ENCODE results near the gene SIGLEC9.

SIGLEC9 gene

DNA sequence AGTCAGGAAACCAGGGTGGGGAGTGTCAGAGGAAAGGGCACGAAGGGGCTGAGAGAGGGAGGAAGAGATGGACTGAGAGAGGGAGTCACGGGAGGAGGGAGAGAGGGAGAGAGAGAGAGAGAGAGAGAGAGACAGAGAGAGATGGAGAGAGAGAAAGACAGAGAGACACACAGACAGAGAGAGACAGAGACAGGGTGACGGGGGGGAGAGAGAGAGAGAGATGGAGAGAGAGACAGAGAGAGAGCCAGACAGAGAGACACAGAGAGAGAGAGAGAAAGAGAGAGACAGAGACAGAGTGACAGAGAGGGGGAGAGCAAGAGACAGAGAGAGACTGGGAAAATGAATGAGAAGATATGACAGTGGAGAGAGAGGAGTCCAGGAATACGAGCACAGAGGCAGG, 41.5 kb upstream of the SIGLEC9 start:
- Histone ChIP-seq H3K36me3 (ENCODE audit: insufficient read depth, low read length) (no peaks in the 10 kb centered on the region), H3K9ac (ENCODE audit: insufficient read length) (no peak overlapping the region), H3K27ac (no peak overlapping the region), H3K9me3 (ENCODE audit: low read depth, low read length) (no peaks in the 10 kb centered on the region), H3K4me3 (no peak overlapping the region)
- TF ChIP-seq FOXP2 (optimal IDR thresholded peaks at IDR 0.05; ENCODE audit: control extremely low read depth, extremely low read length, insufficient read depth): no peak
- TF ChIP-seq EZH2 (IDR thresholded peaks at IDR 0.05): no peak
- no peak for TF ChIP-seq POLR2AphosphoS5 (IDR thresholded peaks at IDR 0.05; ENCODE audit: borderline replicate concordance, low read depth, low read length)
- no peak for DNase-seq (ENCODE audit: low read depth, low spot score)

DNA sequence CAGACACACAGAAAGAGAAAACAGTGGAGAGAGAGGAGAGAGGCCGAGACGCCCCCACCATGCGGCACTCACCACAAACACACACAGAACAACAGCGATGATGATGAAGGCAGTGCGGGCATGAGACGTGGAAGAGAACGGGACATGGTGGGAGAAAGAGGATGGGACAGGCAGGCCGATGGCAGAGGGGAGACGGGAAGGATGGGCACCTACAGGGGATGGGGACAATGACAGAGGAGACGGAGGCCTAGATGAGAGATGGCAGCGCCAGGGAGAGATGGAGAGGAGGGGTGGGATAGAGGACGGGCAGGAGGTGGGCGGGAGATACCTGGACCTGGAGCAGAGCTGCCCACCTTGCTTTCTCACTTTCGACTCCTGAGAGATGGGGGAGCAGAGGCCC, 40.9 kb upstream of the SIGLEC9 start:
- no peak for DNase-seq (ENCODE audit: low read depth, low spot score)
- Histone ChIP-seq H3K4me3 (no peak overlapping the region), H3K9me3 (ENCODE audit: low read depth, low read length) (no peaks in the 10 kb centered on the region), H3K9ac (ENCODE audit: insufficient read length) (no peak overlapping the region), H3K27ac (no peak overlapping the region), H3K36me3 (ENCODE audit: insufficient read depth, low read length) (no peaks in the 10 kb centered on the region)
- no peak for TF ChIP-seq EZH2 (IDR thresholded peaks at IDR 0.05)
- TF ChIP-seq POLR2AphosphoS5 (IDR thresholded peaks at IDR 0.05; ENCODE audit: borderline replicate concordance, low read depth, low read length): no peak
- no peak for TF ChIP-seq FOXP2 (optimal IDR thresholded peaks at IDR 0.05; ENCODE audit: control extremely low read depth, extremely low read length, insufficient read depth)

DNA sequence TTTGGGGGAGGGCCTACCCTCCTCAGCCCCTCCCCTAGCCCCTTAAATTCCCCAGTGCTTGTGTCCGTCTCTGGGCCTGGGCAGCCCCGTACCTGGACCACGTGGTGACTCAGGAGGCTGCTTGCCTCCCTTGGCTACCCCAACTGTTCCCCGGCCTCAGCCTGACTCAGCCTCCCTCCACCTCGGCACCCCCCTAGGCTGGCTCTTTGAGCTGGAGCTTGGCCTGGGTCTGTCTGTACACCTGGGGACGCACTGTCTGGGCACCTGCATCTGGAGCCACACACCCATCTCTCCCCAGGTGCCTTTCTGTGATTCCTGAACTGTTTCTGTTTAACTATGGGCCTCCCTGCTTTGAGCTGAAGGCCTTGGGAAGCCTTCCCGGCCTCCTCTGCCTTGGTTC, 40.2 kb upstream of the SIGLEC9 start:
- TF ChIP-seq FOXP2 (optimal IDR thresholded peaks at IDR 0.05; ENCODE audit: control extremely low read depth, extremely low read length, insufficient read depth): no peak
- no peaks in the 10 kb centered on the region for H3K9me3 ChIP-seq (ENCODE audit: low read depth, low read length)
- H3K4me3 ChIP-seq: no peak overlapping the region
- no peak overlapping the region for H3K9ac ChIP-seq (ENCODE audit: insufficient read length)
- no peaks in the 10 kb centered on the region for H3K36me3 ChIP-seq (ENCODE audit: insufficient read depth, low read length)
- DNase-seq (ENCODE audit: low read depth, low spot score): no peak
- H3K27ac ChIP-seq: no peak overlapping the region

DNA sequence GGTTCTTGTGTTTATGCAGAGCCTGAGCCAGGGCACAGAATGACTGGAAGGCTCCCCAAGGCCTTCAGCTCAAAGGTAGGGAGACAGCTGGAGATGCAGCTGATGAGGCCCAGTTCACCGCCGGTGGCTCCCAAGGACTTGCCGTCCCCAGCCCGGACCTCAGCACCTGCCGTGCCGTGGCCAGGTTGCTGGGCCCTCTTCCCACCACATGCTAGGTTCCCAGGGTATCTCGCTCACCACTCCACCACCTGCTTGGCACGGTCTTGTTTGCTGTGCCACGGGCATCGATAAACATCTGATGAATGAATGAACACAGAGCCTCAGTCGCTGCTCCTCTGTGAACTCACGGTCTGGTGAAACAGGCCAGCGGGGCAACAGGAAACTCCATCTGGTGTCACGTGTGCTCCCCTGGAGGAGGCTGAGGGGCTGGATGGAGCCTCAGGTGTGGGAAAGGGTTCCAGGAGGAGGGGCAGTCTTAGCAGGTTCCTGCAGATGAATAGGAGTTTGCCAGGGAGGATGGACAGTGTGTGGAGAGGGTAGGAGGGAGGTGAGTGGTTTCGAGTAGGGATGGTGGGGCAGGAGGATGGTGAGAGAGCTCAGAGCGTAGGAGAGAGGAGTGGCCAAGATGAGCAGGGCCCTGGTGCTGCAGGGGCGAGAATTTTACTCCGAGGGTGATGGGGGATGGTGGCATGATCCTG, 38.4 kb upstream of the SIGLEC9 start:
- H3K36me3 ChIP-seq (ENCODE audit: insufficient read depth, low read length): no peaks in the 10 kb centered on the region
- DNase-seq (ENCODE audit: low read depth, low spot score): no peak
- no peak overlapping the region for H3K9ac ChIP-seq (ENCODE audit: insufficient read length)
- TF ChIP-seq POLR2AphosphoS5 (IDR thresholded peaks at IDR 0.05; ENCODE audit: borderline replicate concordance, low read depth, low read length) (no peak), EZH2 (IDR thresholded peaks at IDR 0.05) (no peak), FOXP2 (optimal IDR thresholded peaks at IDR 0.05; ENCODE audit: control extremely low read depth, extremely low read length, insufficient read depth) (no peak)
- H3K27ac ChIP-seq: no peak overlapping the region
- no peak overlapping the region for H3K4me3 ChIP-seq
- no peaks in the 10 kb centered on the region for H3K9me3 ChIP-seq (ENCODE audit: low read depth, low read length)

DNA sequence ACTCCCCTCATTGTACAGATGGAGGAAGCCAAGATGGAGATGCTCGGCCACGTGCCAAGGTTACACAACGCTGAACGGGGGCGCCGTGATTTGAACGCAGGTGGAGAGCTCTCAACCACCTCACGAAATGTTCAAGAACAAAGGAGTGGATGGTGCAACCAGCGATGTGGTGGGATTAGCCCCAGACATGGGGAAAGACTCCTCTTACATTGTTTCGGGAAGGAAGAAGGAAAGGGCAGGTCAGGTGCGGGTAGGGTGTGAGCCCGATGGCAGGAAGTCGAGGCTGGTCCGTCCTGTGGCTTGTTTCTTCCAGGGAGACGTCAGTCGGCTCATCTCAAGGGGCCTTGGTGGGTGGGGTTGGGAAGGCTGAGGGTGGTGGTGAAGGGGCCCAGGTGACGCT, 34.9 kb upstream of the SIGLEC9 start:
- no peak overlapping the region for H3K9ac ChIP-seq (ENCODE audit: insufficient read length)
- no peak for TF ChIP-seq FOXP2 (optimal IDR thresholded peaks at IDR 0.05; ENCODE audit: control extremely low read depth, extremely low read length, insufficient read depth)
- no peak for TF ChIP-seq POLR2AphosphoS5 (IDR thresholded peaks at IDR 0.05; ENCODE audit: borderline replicate concordance, low read depth, low read length)
- TF ChIP-seq EZH2 (IDR thresholded peaks at IDR 0.05): no peak
- H3K4me3 ChIP-seq: no peak overlapping the region
- no peaks in the 10 kb centered on the region for H3K9me3 ChIP-seq (ENCODE audit: low read depth, low read length)
- H3K36me3 ChIP-seq (ENCODE audit: insufficient read depth, low read length): no peaks in the 10 kb centered on the region
- no peak for DNase-seq (ENCODE audit: low read depth, low spot score)
- no peak overlapping the region for H3K27ac ChIP-seq

DNA sequence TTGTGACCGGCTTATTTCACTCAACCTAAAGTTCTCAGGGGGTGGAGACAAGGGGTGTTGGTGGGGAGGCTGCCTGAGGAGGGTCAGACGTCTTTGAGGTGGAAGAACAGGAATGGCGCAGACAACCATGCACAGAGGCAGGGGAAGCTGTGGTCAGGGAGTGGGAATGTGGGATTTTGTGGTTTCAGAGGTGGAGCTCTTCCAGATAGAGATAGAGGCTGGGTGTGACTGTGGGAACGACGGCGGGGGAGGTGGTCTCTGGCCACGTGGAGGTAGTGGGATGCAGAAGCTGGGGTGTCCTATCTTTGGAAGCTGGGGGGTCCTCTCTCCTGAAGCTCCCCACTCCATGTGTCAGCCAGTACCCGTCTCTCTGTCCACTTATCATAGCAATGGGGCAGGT, 34.2 kb upstream of the SIGLEC9 start:
- Histone ChIP-seq H3K4me3 (no peak overlapping the region), H3K9me3 (ENCODE audit: low read depth, low read length) (no peaks in the 10 kb centered on the region), H3K36me3 (ENCODE audit: insufficient read depth, low read length) (no peaks in the 10 kb centered on the region), H3K9ac (ENCODE audit: insufficient read length) (no peak overlapping the region), H3K27ac (no peak overlapping the region)
- no peak for TF ChIP-seq EZH2 (IDR thresholded peaks at IDR 0.05)
- TF ChIP-seq FOXP2 (optimal IDR thresholded peaks at IDR 0.05; ENCODE audit: control extremely low read depth, extremely low read length, insufficient read depth): no peak
- no peak for TF ChIP-seq POLR2AphosphoS5 (IDR thresholded peaks at IDR 0.05; ENCODE audit: borderline replicate concordance, low read depth, low read length)
- DNase-seq (ENCODE audit: low read depth, low spot score): no peak

DNA sequence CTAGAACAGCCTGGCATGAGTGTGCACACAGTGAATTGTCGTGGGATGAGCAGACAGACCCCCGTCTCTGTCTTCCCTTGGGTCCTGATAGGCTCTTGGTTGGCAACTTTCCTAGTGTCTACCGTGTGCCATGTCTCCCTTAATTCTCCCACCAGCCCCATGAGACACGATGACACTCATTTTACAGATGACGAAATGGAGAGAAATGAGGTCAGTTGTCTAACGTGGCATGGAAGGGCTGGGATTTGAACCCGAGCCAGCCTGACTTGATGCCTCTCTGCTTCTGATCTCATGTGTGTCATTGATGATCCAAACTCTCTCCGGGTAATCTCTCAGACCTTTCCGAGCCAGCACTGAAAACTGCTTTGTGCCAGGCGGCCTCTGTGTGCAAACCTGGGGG, 33.6 kb upstream of the SIGLEC9 start:
- H3K9me3 ChIP-seq (ENCODE audit: low read depth, low read length): no peaks in the 10 kb centered on the region
- DNase-seq (ENCODE audit: low read depth, low spot score): no peak
- H3K9ac ChIP-seq (ENCODE audit: insufficient read length): no peak overlapping the region
- TF ChIP-seq EZH2 (IDR thresholded peaks at IDR 0.05): no peak
- TF ChIP-seq FOXP2 (optimal IDR thresholded peaks at IDR 0.05; ENCODE audit: control extremely low read depth, extremely low read length, insufficient read depth): no peak
- TF ChIP-seq POLR2AphosphoS5 (IDR thresholded peaks at IDR 0.05; ENCODE audit: borderline replicate concordance, low read depth, low read length): no peak
- H3K4me3 ChIP-seq: no peak overlapping the region
- no peak overlapping the region for H3K27ac ChIP-seq
- no peaks in the 10 kb centered on the region for H3K36me3 ChIP-seq (ENCODE audit: insufficient read depth, low read length)

DNA sequence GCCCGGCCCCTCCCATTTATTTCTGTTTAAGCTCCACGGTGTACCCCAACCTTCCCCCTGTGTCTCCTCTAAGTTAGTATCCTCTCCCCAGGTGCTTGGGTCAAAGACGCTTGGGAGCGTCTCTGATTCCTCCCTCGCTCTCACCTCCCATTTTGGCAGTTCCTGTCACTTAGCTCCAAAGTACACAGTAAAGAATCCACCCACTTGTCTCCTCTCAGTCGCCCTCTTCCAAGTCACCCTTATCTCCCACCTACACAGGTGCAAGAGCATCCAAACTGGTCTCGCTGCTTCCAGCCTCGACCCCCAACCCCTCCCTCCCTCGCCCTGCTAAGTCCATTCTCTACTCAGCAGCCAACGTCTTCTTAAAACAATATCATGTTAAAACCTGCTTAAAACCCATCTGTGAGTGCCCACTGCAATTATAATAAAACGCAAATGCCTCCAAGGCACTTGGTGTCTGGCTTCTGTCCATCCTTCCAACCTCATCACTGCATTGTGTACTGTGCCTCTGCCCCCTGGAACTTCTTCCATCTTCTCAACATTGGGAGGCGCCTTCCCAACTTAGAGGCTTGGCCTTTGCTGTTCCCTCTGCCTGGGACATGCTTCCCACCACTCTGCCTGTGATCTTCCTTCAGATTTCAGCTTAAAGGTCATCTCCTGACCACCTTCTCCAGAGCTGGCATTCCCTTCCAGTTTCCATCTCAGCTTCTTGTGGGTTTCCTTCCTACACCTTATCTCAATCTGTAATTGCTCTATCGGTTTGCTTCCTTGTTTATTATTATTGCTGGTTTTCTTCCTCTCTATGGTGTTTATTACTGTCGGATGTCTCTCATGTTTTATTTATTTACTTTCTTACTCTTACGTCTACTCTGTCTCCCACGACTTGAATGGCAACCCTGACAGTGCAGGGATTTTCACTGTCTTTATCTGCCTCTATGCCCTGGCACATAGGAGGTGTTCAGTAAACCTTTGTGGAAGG, 32.5 kb upstream of the SIGLEC9 start:
- H3K9ac ChIP-seq (ENCODE audit: insufficient read length): no peak overlapping the region
- H3K4me3 ChIP-seq: no peak overlapping the region
- no peak overlapping the region for H3K27ac ChIP-seq
- TF ChIP-seq FOXP2 (optimal IDR thresholded peaks at IDR 0.05; ENCODE audit: control extremely low read depth, extremely low read length, insufficient read depth) (no peak), POLR2AphosphoS5 (IDR thresholded peaks at IDR 0.05; ENCODE audit: borderline replicate concordance, low read depth, low read length) (no peak)
- H3K36me3 ChIP-seq (ENCODE audit: insufficient read depth, low read length): no peaks in the 10 kb centered on the region
- H3K9me3 ChIP-seq (ENCODE audit: low read depth, low read length): no peaks in the 10 kb centered on the region
- no peak for DNase-seq (ENCODE audit: low read depth, low spot score)

Measured in SK-N-MC (cell line).